ENCODE results near the gene DTHD1.

The DTHD1 gene

DNA sequence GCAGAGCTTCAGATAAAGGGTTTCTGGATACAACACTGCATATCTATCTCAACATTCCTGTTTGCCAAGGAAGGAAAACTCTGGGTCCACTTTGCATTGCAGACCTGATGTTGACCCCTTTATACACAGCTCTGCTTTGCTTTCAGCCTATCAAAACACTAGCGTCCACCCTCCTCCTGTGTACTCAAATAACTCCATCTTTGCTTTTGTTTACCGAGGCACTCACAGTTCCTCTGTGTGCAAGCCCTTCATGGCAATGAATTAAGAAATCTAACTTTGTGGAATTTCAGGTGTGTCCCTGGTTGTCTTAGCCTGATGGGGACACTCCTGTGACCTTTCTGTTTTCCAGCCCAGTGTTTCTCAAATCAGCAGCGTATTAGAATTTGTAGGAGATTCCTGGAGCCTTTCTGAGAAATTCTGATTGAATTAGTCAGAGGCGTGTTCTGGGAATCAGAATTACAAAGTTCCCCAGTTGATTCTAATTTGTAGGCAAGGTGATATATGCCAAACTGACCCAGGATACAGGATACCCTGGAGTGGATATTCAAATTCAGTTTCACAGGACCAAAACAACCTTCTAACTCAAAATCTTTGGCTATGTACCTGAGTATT lies 68.6 kb downstream of the DTHD1 start:
- no peak for DNase-seq

DNA sequence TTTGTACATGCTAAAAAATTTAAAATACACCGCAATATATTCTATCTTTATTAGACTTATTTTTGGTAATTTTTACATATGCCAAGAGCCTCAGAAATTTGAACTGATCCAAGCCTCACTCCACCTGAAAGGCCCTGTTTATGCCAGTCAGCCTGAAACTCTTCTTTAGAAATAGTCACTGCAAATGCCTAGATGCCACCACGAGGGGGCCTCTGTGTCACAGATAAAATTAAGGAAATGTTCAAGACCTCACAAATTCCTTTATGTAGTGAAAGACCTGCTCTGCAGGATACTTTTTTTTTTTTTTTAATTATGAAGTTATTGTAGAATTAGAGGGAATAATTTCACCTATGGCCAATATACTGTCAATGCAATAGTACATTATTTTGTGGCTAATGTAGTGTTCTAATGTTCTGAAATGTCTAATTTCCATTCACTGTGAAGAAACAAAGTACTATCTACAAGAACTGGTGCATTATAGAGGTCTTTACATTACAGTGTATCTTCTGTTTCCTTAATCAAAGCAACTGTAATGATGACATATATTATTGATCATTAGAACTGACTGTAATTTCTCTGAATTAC lies 69.8 kb downstream of the DTHD1 start:
- peak; percentile 67 to 70 for DNase-seq

DNA sequence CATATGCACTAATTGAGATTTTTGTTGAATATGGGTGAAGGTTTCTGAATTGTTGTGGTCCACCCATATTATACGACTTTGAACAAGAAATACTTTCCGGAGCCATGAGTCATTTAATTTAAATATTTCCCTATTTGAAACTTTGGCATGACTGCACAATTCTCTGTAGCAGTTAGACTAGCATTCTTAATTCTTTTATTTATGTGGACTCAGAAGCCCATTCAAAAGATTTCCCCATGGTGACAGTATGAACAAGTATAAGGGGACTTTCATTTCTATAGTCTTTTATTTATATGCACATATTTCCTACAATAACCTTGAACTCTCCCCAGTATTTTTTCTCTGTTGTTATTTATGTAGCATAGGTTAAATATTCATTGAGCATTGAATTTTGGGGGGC lies 72.6 kb downstream of the DTHD1 start:
- no peak for DNase-seq

DNA sequence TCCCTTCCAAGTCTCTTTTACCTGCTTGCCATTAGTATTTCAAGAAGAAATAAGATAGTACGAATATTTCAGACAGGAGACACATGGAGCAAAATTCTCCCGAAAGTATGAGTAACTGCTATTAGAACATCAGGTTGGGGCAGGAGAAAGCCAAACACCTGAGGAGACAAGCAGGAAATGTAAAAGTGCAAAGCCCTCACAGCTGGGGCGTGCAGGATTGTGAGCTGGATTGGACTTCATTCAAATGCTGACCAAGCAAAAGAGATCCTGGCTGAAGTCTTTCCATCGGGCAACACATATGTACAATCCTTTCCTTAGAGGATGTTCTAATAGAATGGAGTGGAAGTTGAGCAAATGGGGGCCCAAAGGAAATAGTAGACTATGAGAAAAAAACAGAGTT lies 76.8 kb downstream of the DTHD1 start:
- DNase-seq: no peak

DNA sequence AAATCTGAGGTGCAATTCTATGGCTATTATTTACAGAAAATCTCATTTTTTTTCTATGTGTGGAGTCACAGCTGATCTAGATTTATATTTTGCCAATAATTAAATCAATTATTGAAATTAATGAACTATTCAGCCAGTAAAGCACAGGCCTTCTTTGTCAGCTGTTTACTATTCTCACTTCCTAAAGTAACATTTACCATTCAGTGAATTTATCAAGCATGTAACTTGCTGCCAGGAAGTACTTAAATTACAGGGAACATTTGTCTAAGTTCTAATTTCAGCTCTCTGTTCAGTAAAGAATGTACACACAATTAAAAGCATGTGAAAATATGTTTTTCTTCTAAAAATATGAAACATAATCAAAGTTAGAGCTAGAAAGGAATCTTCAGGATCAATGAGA lies 79.3 kb downstream of the DTHD1 start:
- no peak for DNase-seq

DNA sequence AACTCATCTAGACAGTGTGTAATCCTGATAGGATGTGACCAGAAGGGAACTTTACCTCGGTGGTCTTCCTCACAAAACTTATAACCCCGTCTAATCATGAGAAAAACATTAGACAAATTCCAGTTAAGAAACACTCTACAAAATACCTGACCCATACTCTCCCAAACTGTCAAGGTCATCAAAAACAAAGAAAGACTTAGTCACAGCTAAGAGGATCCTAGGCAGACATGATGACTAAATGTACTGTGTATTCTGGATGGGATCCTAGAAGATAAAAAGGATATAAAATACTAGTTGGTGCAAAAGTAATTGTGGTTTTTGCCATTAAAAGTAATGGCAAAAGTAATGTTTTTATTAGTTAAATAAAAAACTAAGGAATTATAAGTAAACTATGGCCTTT lies 81.6 kb downstream of the DTHD1 start:
- DNase-seq: no peak

DNA sequence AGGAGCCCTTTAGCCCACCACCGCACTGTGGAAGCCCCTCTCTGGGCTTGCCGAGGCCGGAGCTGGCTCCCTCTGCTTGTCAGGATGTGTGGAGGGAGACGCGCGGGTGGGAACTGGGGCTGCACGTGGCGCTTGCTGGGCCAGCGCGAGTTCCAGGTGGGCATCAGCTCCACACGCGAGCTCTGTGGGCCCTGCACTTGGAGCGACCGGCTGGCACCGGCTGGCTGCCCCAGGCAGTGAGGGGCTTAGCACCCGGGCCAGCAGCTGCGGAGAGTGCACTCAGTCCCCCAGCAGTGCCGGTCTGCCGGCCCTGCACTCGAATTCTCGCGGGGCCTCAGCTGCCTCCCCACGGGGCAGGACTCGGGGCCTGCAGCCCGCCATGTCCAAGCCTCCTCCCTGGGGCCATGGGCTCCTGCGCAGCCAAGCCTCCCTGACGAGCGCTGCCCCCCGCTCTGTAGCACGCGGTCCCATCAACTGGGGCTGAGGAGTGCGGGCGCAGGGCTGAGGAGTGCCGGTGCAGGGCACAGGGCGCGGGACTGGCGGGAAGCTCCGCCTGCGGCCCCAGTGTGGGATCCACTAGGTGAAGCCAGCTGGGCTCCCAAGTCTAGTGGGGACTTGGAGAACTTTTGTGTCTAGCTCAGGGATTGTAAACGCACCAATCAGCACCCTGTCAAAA lies 93.6 kb downstream of the DTHD1 start:
- DNase-seq: no peak

DNA sequence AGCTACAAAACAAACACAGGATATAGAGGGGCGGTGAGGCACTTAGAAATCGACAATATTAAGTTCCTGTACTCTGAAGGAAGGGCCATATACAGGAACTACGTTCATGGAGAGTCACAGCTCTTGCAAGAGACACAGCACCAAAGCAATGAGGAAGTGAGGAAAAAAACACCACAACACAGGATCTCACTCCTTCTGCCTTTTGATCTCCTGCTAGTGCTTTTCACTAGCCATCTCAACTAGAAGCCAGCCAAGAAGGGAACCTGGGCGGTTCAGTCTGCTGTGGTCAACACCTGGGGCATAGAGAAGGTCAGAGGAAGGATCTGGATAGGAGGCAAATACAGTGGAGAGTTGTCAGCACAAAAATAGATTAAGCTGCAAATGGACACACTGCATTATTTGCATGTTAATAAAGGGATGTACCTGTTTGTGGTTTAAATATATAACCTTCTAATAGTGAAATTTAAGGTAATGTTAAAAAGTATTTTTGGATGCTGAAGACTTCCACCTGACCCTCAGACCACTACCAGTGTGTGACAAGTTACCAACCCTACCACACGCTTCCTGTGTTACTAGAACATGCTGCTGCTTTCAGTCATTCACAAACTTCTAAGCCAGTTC lies 104.6 kb downstream of the DTHD1 start:
- peak; percentile 83 to 91 for DNase-seq

DNA sequence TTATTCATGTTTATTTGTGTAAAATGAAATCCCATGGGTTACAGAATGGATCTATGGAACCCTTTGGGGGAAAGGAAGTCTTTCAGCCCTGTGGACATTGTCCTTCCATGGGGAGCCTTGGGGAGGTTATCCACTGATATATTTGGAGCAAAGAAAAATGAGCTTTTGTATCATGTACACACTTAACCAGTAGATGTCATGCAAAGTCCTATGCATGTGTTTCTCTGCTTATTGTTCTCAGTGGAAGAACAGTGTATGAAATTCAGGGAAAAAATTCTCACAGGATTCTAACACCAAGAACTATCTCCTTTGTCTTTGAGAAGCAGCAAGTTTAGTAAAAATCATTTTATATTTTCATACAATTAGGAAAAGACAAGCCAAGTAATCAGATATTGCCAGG lies 105.3 kb downstream of the DTHD1 start:
- DNase-seq: peak in 1 of 2 experiments; percentile 19

GRCh38 chr4:36388710-36389109 lies 107.3 kb downstream of the DTHD1 start:
- DNase-seq: no peak

DNA sequence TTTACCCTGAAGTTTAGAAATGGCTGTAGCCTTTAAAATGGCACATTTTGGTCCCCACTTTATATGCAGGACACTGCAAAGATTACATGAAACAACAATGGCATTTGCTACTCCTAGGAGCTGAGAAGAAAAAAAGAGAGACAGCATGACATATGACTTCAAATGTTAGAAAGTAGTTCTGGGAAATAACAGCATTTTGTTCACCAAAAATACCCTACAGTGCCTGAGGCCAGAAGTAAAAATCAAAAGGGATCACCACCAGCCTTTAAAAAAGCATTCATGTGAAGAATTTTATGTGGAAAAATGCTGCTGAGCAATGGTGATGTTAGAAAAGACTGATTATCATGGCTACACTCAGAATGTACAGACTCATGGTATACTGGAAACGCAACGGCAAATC lies 110.0 kb downstream of the DTHD1 start:
- DNase-seq: no peak

- DNase-seq: no peak
These were observed 110.6 kb downstream of the DTHD1 start for GRCh38 chr4:36392024-36392423.

DNA sequence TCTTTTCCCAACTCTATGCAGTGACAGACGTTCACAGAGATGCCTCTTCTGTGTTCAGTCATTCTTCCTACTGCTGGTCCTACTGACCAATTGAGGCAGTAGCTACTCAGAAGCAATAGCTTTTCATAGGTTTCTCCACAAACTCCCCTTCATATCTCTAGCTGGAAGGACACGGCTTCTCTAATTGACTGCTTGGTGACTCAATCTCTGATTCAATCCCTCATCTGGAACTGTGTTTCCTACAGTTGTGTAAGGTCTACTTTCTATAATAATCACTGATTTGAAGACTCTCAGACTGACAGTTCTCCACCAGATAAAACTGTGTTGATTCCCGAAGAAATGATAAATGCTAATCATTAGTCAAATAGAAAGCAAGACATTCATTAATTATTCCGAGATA lies 111.5 kb downstream of the DTHD1 start:
- no peak for DNase-seq

Measured in AML-193 (cell line).